K562 (cell line): Measurements from ENCODE around the gene LENG8. TPM values are rescaled to one million over a fixed set of nuclear protein-coding genes. Genes with fewer than 3 reads are reported as not detected.
A peak's percentile ranks its signal among the peaks of the same experiment; 100 is the strongest.

Source experiments
- ATAC-seq: fragments of 200-7000 bp; cut with Tn5 transposase; 3 replicates; pipeline ENCODE4 v1.9.1; 2020; ENCODE audit warnings: moderate library complexity
- BruUV-seq: library from RNA; stranded (reverse); fragments of 400-500 nt; replicated peaks from 2 replicates; lab custom pipeline; 2021; lab: Mats Ljungman, UMichigan
- CTCF ChIA-PET: fragments of 300-600 bp; formaldehyde crosslinking; extraction: SDS; loops from one replicate; lab custom pipeline; 2021; ENCODE audit warnings: low intra/inter-chr PET ratio; lab: Yijun Ruan, JAX
- POLR2A ChIA-PET: fragments of 300-600, 350-650 bp; sonication (Branson Sonifier 250); formaldehyde crosslinking; extraction: SDS; loops from one replicate; lab custom pipeline; 2021; ENCODE audit warnings: antibody characterized with exemption, inconsistent platforms; lab: Yijun Ruan, JAX
- DNase-seq, 4 experiments: peaks; one replicate each; pipeline versions ENCODE4 v3.0.0 to v3.0.0-alpha.2; 2011 to 2018; ENCODE audit warnings: low spot score in 3 of 4, mixed read lengths in 3 of 4; ENCODE audit errors: extremely low read depth in 1 of 4
- FAIRE-seq: peaks from 2 replicates; lab custom pipeline; 2011; peaks lifted over from hg19 to GRCh38; lab: Jason Lieb, UNC
- H2AFZ ChIP-seq: 2 replicates; pipeline ENCODE4 v1.6.0; 2011; ENCODE audit warnings: low read depth, low read length, control low read depth, inconsistent platforms
- H3K27ac ChIP-seq: fragments of 200-600 bp; 3 replicates; pipeline ENCODE4 v1.8.0; 2011; ENCODE audit warnings: low read depth, mild to moderate bottlenecking, control low read depth, inconsistent platforms, low read length, moderate library complexity, mixed read lengths; ENCODE audit errors: extremely low read depth
- H3K27me3 ChIP-seq, 2 experiments: fragments of 300-600 bp in 1 of 2; 2 replicates in 1 of 2; 3 replicates in 1 of 2; pipeline versions ENCODE4 v1.6.0 to v1.8.0; 2011; ENCODE audit warnings: inconsistent platforms in 2 of 2, low read length in 2 of 2, mild to moderate bottlenecking in 1 of 2, mixed read lengths in 1 of 2, moderate library complexity in 1 of 2; ENCODE audit not compliant: control insufficient read depth in 2 of 2, insufficient read depth in 2 of 2
- H3K36me3 ChIP-seq: fragments of 300-600 bp; 3 replicates; pipeline ENCODE4 v1.8.0; 2011; ENCODE audit warnings: mild to moderate bottlenecking, low read length, inconsistent platforms; ENCODE audit not compliant: control insufficient read depth, insufficient read depth
- H3K4me1 ChIP-seq, 2 experiments: fragments of 200-600 bp in 1 of 2; replicated peaks in 1 of 2; 2 replicates in 1 of 2; 3 replicates in 1 of 2; pipeline versions ENCODE4 v1.5.1 to v1.8.0; 2011; ENCODE audit warnings: inconsistent platforms in 2 of 2, low read length in 2 of 2, mild to moderate bottlenecking in 1 of 2, mixed read lengths in 1 of 2, moderate library complexity in 1 of 2; ENCODE audit not compliant: control insufficient read depth in 2 of 2, insufficient read depth in 2 of 2
- H3K4me2 ChIP-seq: 2 replicates; pipeline ENCODE4 v1.6.1; 2011; ENCODE audit warnings: low read length, control low read depth, inconsistent platforms, mixed read lengths; ENCODE audit not compliant: insufficient read depth
- H3K4me3 ChIP-seq: fragments of 200-600 bp; sonication (generic), shearing (Covaris generic); 2 replicates; pipeline ENCODE4 v1.5.1; 2016; ENCODE audit warnings: control low read depth, inconsistent platforms
- H3K79me2 ChIP-seq: fragments of 200-600 bp; 3 replicates; pipeline ENCODE4 v1.8.0; 2011; ENCODE audit warnings: low read length, inconsistent platforms; ENCODE audit not compliant: control insufficient read depth, insufficient read depth
- H3K9ac ChIP-seq, 2 experiments: 2 replicates each; pipeline versions ENCODE4 v1.6.0 to v1.6.1; 2011; ENCODE audit warnings: low read depth in 2 of 2, low read length in 2 of 2, control low read depth in 1 of 2, inconsistent platforms in 1 of 2, mild to moderate bottlenecking in 1 of 2, mixed read lengths in 1 of 2; ENCODE audit not compliant: insufficient read depth in 1 of 2
- H3K9me1 ChIP-seq: one replicate; pipeline ENCODE4 v1.6.0; 2011; ENCODE audit warnings: inconsistent platforms, mild to moderate bottlenecking, low read length, moderate library complexity; ENCODE audit not compliant: control insufficient read depth, insufficient read depth
- H3K9me3 ChIP-seq: replicated peaks from 2 replicates; pipeline ENCODE4 v1.5.1; 2011; ENCODE audit warnings: low read depth, low read length, inconsistent platforms; ENCODE audit not compliant: control insufficient read depth, insufficient read depth
- H4K20me1 ChIP-seq: replicated peaks from 2 replicates; pipeline ENCODE4 v1.6.1; 2011; ENCODE audit warnings: low read length, inconsistent platforms, mixed read lengths; ENCODE audit not compliant: control insufficient read depth, insufficient read depth
- ARNT ChIP-seq, 2 experiments: fragments of 450-650 bp; IDR thresholded peaks; 2 replicates each; pipeline ENCODE4 v1.6.1; 2016; ENCODE audit warnings: mild to moderate bottlenecking in 1 of 2
- POLR2A ChIP-seq: fragments of 450-650 bp; conservative IDR thresholded peaks from 2 replicates; pipeline ENCODE4 v1.6.1; 2016
- POLR2G ChIP-seq: fragments of 200-400 bp; formaldehyde crosslinking; IDR thresholded peaks from 2 replicates; pipeline ENCODE4 v1.6.1; 2017; ENCODE audit warnings: low read depth, mild to moderate bottlenecking, antibody characterized with exemption, low read length, moderate library complexity
- RBFOX2 ChIP-seq: fragments of 200-400 bp; formaldehyde crosslinking; IDR thresholded peaks from 2 replicates; pipeline ENCODE4 v1.6.1; 2017; ENCODE audit warnings: low read depth, mild to moderate bottlenecking, low read length, moderate library complexity
- SUPT5H ChIP-seq: fragments of 450-650 bp; IDR thresholded peaks from 2 replicates; pipeline ENCODE4 v1.6.1; 2016
- THAP12 ChIP-seq: fragments of 250-450 bp; sonication (Bioruptor Pico); IDR thresholded peaks from 2 replicates; pipeline ENCODE4 v1.9.0; 2021; ENCODE audit warnings: mild to moderate bottlenecking, inconsistent platforms
- ZZZ3 ChIP-seq: fragments of 450-650 bp; IDR thresholded peaks from 2 replicates; pipeline ENCODE4 v1.6.1; 2016; ENCODE audit warnings: antibody characterized with exemption, mild to moderate bottlenecking, moderate library complexity
- WGBS: fragments of 100-300 bp; shearing (Covaris generic); methylation state at CpG from one replicate; pipeline ENCODE4 v1.1.6; 2016; ENCODE audit warnings: low coverage, mixed read lengths; ENCODE audit not compliant: insufficient coverage; ENCODE audit errors: missing lambda C conversion rate; 5-methylcytosine and 5-hydroxymethylcytosine counted together
- in situ Hi-C: fragments of 300-500 bp; cut with MboI; formaldehyde crosslinking; loops from 4 replicates; pipeline ENCODE4 v1.15.0; 2018; ENCODE audit warnings: inconsistent platforms, mixed read lengths
- intact Hi-C: fragments of 100-400 bp; cut with micrococcal nuclease; formaldehyde crosslinking; loops from 2 replicates; pipeline ENCODE4 v1.14.2; 2022
- polyA plus RNA-seq, 8 experiments: library from polyadenylated mRNA; depleted of rRNA in 4 of 8; stranded (reverse) in 5 of 8; unstranded in 3 of 8; fragments of >200 nt; fragmentation: Nextera tagmentation in 2 of 8; fragmentation: Illumina TruSeq in 1 of 8; extraction: Ambion mirVana in 2 of 8; extraction: Trizol in 1 of 8; gene quantifications; 2 replicates each; pipeline versions ENCODE4 v1.2.1 to v1.2.3, GENCODE V29; 2011 to 2014; ENCODE audit warnings: inconsistent platforms in 1 of 8, missing spikeins in 1 of 8
- total RNA-seq, 7 experiments: library from RNA; depleted of rRNA in 6 of 7; stranded (reverse); fragments of >200 nt in 6 of 7; fragmentation: Illumina TruSeq in 2 of 7; extraction: Trizol in 2 of 7; gene quantifications; 2 replicates each; pipeline versions ENCODE4 v1.2.1 to v1.2.3, GENCODE V29; 2011 to 2021; ENCODE audit warnings: low replicate concordance in 1 of 7

LENG8 gene
- total and polyA plus RNA-seq, 9 of the 15 experiments (the other 6 are each of a cell fraction or from before 2014, with no cell fraction given) = 0.74 to 146 (median 28.1) TPM

- no peaks in the 10 kb centered on the region for H3K9me3 ChIP-seq
- no peaks in the 10 kb centered on the region for H3K27me3 ChIP-seq
- H4K20me1 ChIP-seq = peaks cover 19% of the 10 kb centered on the region; the same call in 1 of the 2 replicates
- peak in 2 of 4 experiments; percentile 5 to 6 for DNase-seq
- WGBS = 91% methylated on average over 29 of the region's 42 CpGs
- H2AFZ ChIP-seq = no peak overlapping the region
- H3K4me2 ChIP-seq = no peak overlapping the region
- 0 out of 2 replicates have a peak, but pooled peaks have one; percentile 30 for TF ChIP-seq SUPT5H
- TF ChIP-seq THAP12 (CRISPR knock-in tag) = no peak
- TF ChIP-seq RBFOX2 = peak; percentile 52
- no peak for TF ChIP-seq ZZZ3
- peak; percentile 45 for TF ChIP-seq POLR2G
- TF ChIP-seq ARNT (IDR thresholded peaks at IDR 0.05) = no peak
- 0 out of 2 replicates have a peak, but pooled peaks have one; percentile 8 for TF ChIP-seq POLR2A
- H3K4me1 ChIP-seq = peaks cover 0 to 27% of the 10 kb centered on the region in 2 experiments; a peak in 2 of 5 replicates
- peaks cover 13% of the 10 kb centered on the region for H3K79me2 ChIP-seq
- H3K9ac ChIP-seq = peak overlapping the region in 1 of 2 experiments; percentile 45; a peak in 1 of 4 replicates
- POLR2A ChIA-PET = interaction anchor here (0.6 to 1.1 kb wide), 2 partner anchors 10 to 765 kb away, joined by 3 to 6 read pairs; partner anchors contain the start of gene LENG8
- no peak for ATAC-seq
- in situ Hi-C loops (no loop called here), intact Hi-C loops (no loop called here)
- H3K36me3 ChIP-seq = peaks cover 94% of the 10 kb centered on the region
- no TSS peak for BruUV-seq
- H3K9me1 ChIP-seq = peaks cover 2% of the 10 kb centered on the region
- no peak overlapping the region for H3K4me3 ChIP-seq
- no peak overlapping the region for H3K27ac ChIP-seq
- no peak for FAIRE-seq
- CTCF ChIA-PET = no interaction called here
Observed at GRCh38 chr19:54457773-54458647, 9.0 kb downstream of the LENG8 start.
